ENCODE data around the gene CPNE5.

The CPNE5 gene

DNA sequence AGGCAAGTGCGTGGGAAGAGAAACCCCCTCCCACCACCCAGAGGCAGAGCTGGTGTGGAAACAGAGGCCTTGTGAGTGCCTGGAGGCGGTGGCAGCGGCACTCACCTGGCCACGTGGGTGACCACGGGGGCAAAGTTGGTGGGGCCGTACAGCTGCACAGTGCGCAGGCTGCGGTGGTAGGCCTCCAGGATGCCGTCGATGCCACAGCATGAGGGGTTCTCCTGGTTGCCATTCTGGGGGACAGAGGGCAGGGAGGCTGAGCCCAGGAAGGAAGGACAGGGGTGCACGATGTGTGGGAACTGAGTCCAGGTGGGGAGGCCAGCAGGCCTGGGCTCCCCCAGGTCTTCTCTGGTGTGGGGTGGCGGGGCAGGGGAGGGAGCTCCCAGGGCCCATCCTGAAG lies 94.0 kb downstream of the CPNE5 start:
- Histone ChIP-seq H3K79me2 (ENCODE audit: insufficient read depth, low read length) (no peaks in the 10 kb centered on the region), H3K4me3 (ENCODE audit: low read length, poor library complexity, severe bottlenecking) (no peak overlapping the region), H3K9me3 (ENCODE audit: insufficient read depth, low read depth, low read length) (no peaks in the 10 kb centered on the region), H3K4me2 (ENCODE audit: low read depth, low read length, poor library complexity, severe bottlenecking) (no peak overlapping the region), H2AFZ (ENCODE audit: low read length) (no peak overlapping the region), H3K4me1 (ENCODE audit: insufficient read depth, low read length, poor library complexity, severe bottlenecking) (no peaks in the 10 kb centered on the region), H3K36me3 (ENCODE audit: insufficient read depth, low read length) (no peaks in the 10 kb centered on the region), H3K9ac (ENCODE audit: low read depth, low read length, poor library complexity, severe bottlenecking) (no peak overlapping the region), H3K9me2 (replicated peaks; ENCODE audit: low read depth, low read length) (no peaks in the 10 kb centered on the region), H3K27me3 (ENCODE audit: insufficient read depth, low read length, poor library complexity, severe bottlenecking) (no peaks in the 10 kb centered on the region), H4K20me1 (ENCODE audit: insufficient read depth, low read length, poor library complexity, severe bottlenecking) (no peaks in the 10 kb centered on the region), H3F3A (ENCODE audit: low read depth) (no peaks in the 10 kb centered on the region)
- no peak for TF ChIP-seq EZH2phosphoT487 (IDR thresholded peaks at IDR 0.05; ENCODE audit: borderline replicate concordance)
- TF ChIP-seq, protein P1, sequence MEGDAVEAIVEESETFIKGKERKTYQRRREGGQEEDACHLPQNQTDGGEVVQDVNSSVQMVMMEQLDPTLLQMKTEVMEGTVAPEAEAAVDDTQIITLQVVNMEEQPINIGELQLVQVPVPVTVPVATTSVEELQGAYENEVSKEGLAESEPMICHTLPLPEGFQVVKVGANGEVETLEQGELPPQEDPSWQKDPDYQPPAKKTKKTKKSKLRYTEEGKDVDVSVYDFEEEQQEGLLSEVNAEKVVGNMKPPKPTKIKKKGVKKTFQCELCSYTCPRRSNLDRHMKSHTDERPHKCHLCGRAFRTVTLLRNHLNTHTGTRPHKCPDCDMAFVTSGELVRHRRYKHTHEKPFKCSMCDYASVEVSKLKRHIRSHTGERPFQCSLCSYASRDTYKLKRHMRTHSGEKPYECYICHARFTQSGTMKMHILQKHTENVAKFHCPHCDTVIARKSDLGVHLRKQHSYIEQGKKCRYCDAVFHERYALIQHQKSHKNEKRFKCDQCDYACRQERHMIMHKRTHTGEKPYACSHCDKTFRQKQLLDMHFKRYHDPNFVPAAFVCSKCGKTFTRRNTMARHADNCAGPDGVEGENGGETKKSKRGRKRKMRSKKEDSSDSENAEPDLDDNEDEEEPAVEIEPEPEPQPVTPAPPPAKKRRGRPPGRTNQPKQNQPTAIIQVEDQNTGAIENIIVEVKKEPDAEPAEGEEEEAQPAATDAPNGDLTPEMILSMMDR (conservative IDR thresholded peaks at IDR 0.05; ENCODE audit: low read length): no peak

DNA sequence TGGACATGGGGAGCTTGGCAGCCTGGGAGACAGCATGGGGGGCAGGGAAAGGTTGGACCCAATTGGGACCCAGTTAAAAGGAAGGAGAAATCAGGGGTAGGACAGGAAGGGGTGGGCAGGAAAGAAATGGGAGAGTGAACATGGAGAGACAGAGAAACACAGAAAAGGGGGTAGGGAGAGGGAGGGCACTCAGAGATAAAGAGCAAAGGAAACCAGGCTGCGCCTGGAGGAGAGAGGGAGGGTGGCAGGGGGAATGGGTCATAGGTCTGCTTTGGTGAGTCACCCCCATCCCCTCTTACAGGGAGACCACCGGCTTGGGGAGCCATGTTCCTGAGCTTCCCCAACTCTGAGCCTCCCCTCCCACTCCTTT lies 95.0 kb downstream of the CPNE5 start:
- Histone ChIP-seq H3K4me3 (ENCODE audit: low read length, poor library complexity, severe bottlenecking) (no peak overlapping the region), H3K27me3 (ENCODE audit: insufficient read depth, low read length, poor library complexity, severe bottlenecking) (no peaks in the 10 kb centered on the region), H3K4me2 (ENCODE audit: low read depth, low read length, poor library complexity, severe bottlenecking) (no peak overlapping the region)

DNA sequence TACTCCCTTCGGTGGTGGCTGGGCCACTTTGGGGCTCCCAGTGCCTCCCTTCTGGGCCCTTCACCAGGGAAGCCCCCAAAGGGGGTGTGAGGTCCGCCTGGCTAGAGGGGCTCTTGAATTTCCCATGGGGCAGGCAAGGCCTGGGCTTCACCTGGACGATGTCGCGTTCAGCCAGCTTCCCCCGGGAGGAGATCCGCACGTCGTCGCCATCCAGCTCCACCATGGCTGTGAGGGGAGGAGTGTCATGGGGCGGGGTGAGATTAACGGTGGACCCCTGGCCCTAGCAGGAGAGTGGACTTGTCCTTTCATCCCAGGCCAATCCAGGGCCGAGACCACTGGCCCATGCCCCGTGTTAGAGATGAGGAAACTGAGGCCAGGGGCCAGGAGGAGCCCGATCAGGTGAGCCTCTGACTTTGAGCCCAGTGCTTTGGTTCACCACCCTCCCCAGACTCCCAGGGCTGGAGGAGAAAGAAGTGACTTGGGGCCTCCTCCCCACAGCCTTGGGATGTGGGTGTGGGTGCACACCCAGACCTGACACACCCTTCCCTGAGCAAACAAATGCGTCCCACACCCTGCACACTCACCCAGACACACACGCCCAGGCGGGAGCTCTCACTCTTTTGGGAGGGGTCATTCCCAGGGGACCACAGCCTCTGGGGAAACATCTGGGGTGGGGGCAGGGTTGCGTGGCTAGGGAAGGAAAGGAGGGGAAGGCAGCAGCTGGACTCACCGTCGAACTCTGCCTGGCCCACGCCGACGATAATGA lies 95.5 kb downstream of the CPNE5 start:
- no peaks in the 10 kb centered on the region for H3K9me2 ChIP-seq (replicated peaks; ENCODE audit: low read depth, low read length)
- no peak overlapping the region for H3K9ac ChIP-seq (ENCODE audit: low read depth, low read length, poor library complexity, severe bottlenecking)
- H3K4me3 ChIP-seq (ENCODE audit: low read length, poor library complexity, severe bottlenecking): no peak overlapping the region

More for the DNA sequence above, 95.0 kb downstream of the CPNE5 start:
- Histone ChIP-seq H3K4me1 (ENCODE audit: insufficient read depth, low read length, poor library complexity, severe bottlenecking) (no peaks in the 10 kb centered on the region), H3K9ac (ENCODE audit: low read depth, low read length, poor library complexity, severe bottlenecking) (no peak overlapping the region), H3F3A (ENCODE audit: low read depth) (no peaks in the 10 kb centered on the region), H3K36me3 (ENCODE audit: insufficient read depth, low read length) (no peaks in the 10 kb centered on the region), H4K20me1 (ENCODE audit: insufficient read depth, low read length, poor library complexity, severe bottlenecking) (no peaks in the 10 kb centered on the region), H2AFZ (ENCODE audit: low read length) (no peak overlapping the region), H3K79me2 (ENCODE audit: insufficient read depth, low read length) (no peaks in the 10 kb centered on the region), H3K9me2 (replicated peaks; ENCODE audit: low read depth, low read length) (no peaks in the 10 kb centered on the region), H3K9me3 (ENCODE audit: insufficient read depth, low read depth, low read length) (no peaks in the 10 kb centered on the region)
- TF ChIP-seq, protein P1 (conservative IDR thresholded peaks at IDR 0.05; ENCODE audit: low read length): no peak
- no peak for TF ChIP-seq EZH2phosphoT487 (IDR thresholded peaks at IDR 0.05; ENCODE audit: borderline replicate concordance)

More for the DNA sequence above, 95.5 kb downstream of the CPNE5 start:
- H3K9me3 ChIP-seq (ENCODE audit: insufficient read depth, low read depth, low read length): no peaks in the 10 kb centered on the region
- H3F3A ChIP-seq (ENCODE audit: low read depth): no peaks in the 10 kb centered on the region
- no peaks in the 10 kb centered on the region for H3K79me2 ChIP-seq (ENCODE audit: insufficient read depth, low read length)
- TF ChIP-seq EZH2phosphoT487 (IDR thresholded peaks at IDR 0.05; ENCODE audit: borderline replicate concordance): no peak
- TF ChIP-seq, protein P1 (conservative IDR thresholded peaks at IDR 0.05; ENCODE audit: low read length): no peak
- no peaks in the 10 kb centered on the region for H4K20me1 ChIP-seq (ENCODE audit: insufficient read depth, low read length, poor library complexity, severe bottlenecking)
- H3K4me1 ChIP-seq (ENCODE audit: insufficient read depth, low read length, poor library complexity, severe bottlenecking): no peaks in the 10 kb centered on the region
- H2AFZ ChIP-seq (ENCODE audit: low read length): no peak overlapping the region
- no peak overlapping the region for H3K4me2 ChIP-seq (ENCODE audit: low read depth, low read length, poor library complexity, severe bottlenecking)
- H3K36me3 ChIP-seq (ENCODE audit: insufficient read depth, low read length): no peaks in the 10 kb centered on the region
- H3K27me3 ChIP-seq (ENCODE audit: insufficient read depth, low read length, poor library complexity, severe bottlenecking): no peaks in the 10 kb centered on the region

All from Loucy (cell line).